Hepatocyte (in vitro differentiated cells): Measurements from ENCODE around the gene KCNK6. TPM values are rescaled to one million over a fixed set of nuclear protein-coding genes. Genes with fewer than 3 reads are reported as not detected.
A peak's percentile ranks its signal among the peaks of the same experiment; 100 is the strongest.

Experiments
- DNase-seq: peaks from one replicate; pipeline ENCODE4 v3.0.0-alpha.2; 2016; ENCODE audit warnings: low spot score
- H2AFZ ChIP-seq: fragments of 200-600 bp; sonication (generic); 2 replicates; pipeline ENCODE4 v1.6.0; 2016; ENCODE audit warnings: antibody characterized with exemption, mild to moderate bottlenecking
- H3K27ac ChIP-seq: fragments of 200-600 bp; sonication (generic); 2 replicates; pipeline ENCODE4 v1.5.1; 2016; ENCODE audit warnings: mild to moderate bottlenecking
- H3K27me3 ChIP-seq: fragments of 200-600 bp; sonication (generic); 2 replicates; pipeline ENCODE4 v1.6.1; 2016
- H3K36me3 ChIP-seq: fragments of 200-600 bp; sonication (generic); replicated peaks from 2 replicates; pipeline ENCODE4 v1.5.1; 2016; ENCODE audit warnings: low read depth; ENCODE audit not compliant: insufficient read depth
- H3K4me1 ChIP-seq: fragments of 200-600 bp; sonication (generic); 2 replicates; pipeline ENCODE4 v1.5.1; 2016; ENCODE audit warnings: mild to moderate bottlenecking, moderate library complexity; ENCODE audit not compliant: insufficient read depth
- H3K4me2 ChIP-seq: fragments of 200-600 bp; sonication (generic); 2 replicates; pipeline ENCODE4 v1.6.0; 2016
- H3K4me3 ChIP-seq: fragments of 200-600 bp; sonication (generic); 2 replicates; pipeline ENCODE4 v1.5.1; 2016; ENCODE audit warnings: mild to moderate bottlenecking
- H3K79me2 ChIP-seq: fragments of 200-600 bp; sonication (generic); 2 replicates; pipeline ENCODE4 v1.6.0; 2017; ENCODE audit warnings: mild to moderate bottlenecking
- H3K9me2 ChIP-seq: fragments of 200-600 bp; sonication (generic); replicated peaks from 2 replicates; pipeline ENCODE4 v1.6.0; 2017; ENCODE audit warnings: mild to moderate bottlenecking; ENCODE audit not compliant: insufficient read depth
- H3K9me3 ChIP-seq: fragments of 200-600 bp; sonication (generic); 2 replicates; pipeline ENCODE4 v1.5.1; 2016; ENCODE audit warnings: low read depth, mild to moderate bottlenecking
- H4K20me1 ChIP-seq: fragments of 200-600 bp; sonication (generic); 2 replicates; pipeline ENCODE4 v1.6.0; 2016; ENCODE audit warnings: mild to moderate bottlenecking; ENCODE audit not compliant: insufficient read depth, poor library complexity, severe bottlenecking
- EZH2 ChIP-seq: fragments of 200-600 bp; sonication (generic); IDR thresholded peaks from 2 replicates; pipeline ENCODE4 v1.6.1; 2016; ENCODE audit warnings: antibody characterized with exemption, mild to moderate bottlenecking, borderline replicate concordance
- EZH2phosphoT487 ChIP-seq: fragments of 200-600 bp; sonication (generic); IDR thresholded peaks from one replicate; pipeline ENCODE4 v1.6.1; 2018; ENCODE audit warnings: antibody characterized with exemption, mild to moderate bottlenecking, low read depth, moderate library complexity; ENCODE audit not compliant: unreplicated experiment, severe bottlenecking
- WGBS: methylation state at CpG from one replicate; pipeline ENCODE4 v1.1.6; 2016; ENCODE audit warnings: low lambda C conversion rate; ENCODE audit errors: missing lambda C conversion rate; 5-methylcytosine and 5-hydroxymethylcytosine counted together
- polyA plus RNA-seq: library from polyadenylated mRNA; unstranded; fragments of >200 nt; fragmentation: Nextera tagmentation; extraction: Ambion mirVana; gene quantifications from 2 replicates; pipeline ENCODE4 v1.2.1, GENCODE V29; 2016
- total RNA-seq: library from RNA; depleted of rRNA; stranded (reverse); fragments of >200 nt; gene quantifications from 2 replicates; pipeline ENCODE4 v1.2.3, GENCODE V29; 2014
- TF ChIP-seq, protein P1 (sequence below): fragments of 200-600 bp; sonication (generic); IDR thresholded peaks from 2 replicates; pipeline ENCODE4 v1.5.1; 2016; ENCODE audit warnings: antibody characterized with exemption, mild to moderate bottlenecking; ENCODE audit not compliant: poor library complexity

KCNK6 gene
- total and polyA plus RNA-seq, 2 experiments from 2014 or later, result 9.0 to 16.0 TPM

DNA sequence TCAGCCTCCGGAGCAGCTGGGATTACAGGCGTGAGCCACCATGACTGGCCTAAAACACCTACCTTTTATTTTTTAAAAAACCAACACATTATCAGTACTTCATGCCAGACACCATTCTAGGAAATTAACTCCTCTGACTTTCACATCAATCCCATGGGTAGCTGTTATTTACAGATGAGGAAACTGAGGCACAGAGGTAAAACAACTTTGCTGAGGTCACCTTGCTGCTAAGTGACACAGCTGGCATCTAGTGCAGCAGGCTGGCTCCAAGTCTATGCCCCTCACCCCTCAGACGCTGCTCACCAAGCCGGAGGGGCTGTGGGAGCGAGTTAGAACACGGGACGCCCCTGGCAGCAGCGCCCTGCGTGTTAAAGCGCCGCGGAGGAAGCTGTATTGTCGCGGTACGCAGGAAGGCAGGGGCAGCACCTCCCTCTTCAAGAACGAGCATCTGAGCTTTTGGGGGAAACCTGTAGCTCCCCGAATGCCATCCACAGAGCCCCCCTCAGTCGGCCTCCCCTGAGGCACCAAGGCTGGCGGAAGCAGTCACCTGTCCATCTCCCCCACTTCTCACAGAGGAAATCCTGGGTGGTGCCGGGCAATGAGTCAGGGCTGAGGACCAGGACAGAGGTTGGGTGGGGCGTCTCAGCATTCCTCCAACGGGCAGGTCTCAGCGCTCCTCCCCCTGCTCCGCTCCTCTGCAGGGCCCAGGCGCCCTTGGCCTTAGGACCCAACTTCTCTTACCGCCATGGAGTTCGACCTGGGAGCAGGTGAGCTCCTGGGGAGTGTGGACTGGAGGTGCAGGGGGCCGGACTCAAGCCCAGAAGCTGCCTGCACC is 15.9 kb upstream of the KCNK6 start, which contains the start of gene C19orf33:
Gene C19orf33, plus strand, starts transcription at position 735 of the 835 bp plus-strand sequence. Its CDS starts 11 bp downstream, at position 746.
- peaks cover 6% of the 10 kb centered on the region for H3K79me2 ChIP-seq
- H3K4me1 ChIP-seq, result peaks cover 34% of the 10 kb centered on the region
- no peaks in the 10 kb centered on the region for H3K9me3 ChIP-seq
- DNase-seq, result peak; percentile 93
- TF ChIP-seq EZH2phosphoT487 (no peak), EZH2 (no peak)
- TF ChIP-seq, protein P1, sequence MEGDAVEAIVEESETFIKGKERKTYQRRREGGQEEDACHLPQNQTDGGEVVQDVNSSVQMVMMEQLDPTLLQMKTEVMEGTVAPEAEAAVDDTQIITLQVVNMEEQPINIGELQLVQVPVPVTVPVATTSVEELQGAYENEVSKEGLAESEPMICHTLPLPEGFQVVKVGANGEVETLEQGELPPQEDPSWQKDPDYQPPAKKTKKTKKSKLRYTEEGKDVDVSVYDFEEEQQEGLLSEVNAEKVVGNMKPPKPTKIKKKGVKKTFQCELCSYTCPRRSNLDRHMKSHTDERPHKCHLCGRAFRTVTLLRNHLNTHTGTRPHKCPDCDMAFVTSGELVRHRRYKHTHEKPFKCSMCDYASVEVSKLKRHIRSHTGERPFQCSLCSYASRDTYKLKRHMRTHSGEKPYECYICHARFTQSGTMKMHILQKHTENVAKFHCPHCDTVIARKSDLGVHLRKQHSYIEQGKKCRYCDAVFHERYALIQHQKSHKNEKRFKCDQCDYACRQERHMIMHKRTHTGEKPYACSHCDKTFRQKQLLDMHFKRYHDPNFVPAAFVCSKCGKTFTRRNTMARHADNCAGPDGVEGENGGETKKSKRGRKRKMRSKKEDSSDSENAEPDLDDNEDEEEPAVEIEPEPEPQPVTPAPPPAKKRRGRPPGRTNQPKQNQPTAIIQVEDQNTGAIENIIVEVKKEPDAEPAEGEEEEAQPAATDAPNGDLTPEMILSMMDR, result no peak
- H3K27me3 ChIP-seq, result no peaks in the 10 kb centered on the region
- 51% methylated on average over 28 of the region's 28 CpGs for WGBS
- peak within 1 kb of the TSS; percentile 39 for H3K4me3 ChIP-seq
- no peaks in the 10 kb centered on the region for H4K20me1 ChIP-seq
- peak within 1 kb of the TSS; percentile 81 for H3K4me2 ChIP-seq
- H3K36me3 ChIP-seq, result no peaks in the 10 kb centered on the region
- no peak within 1 kb of the TSS for H2AFZ ChIP-seq
- no peaks in the 10 kb centered on the region for H3K9me2 ChIP-seq
- H3K27ac ChIP-seq, result peak within 1 kb of the TSS; percentile 100

- Histone ChIP-seq H2AFZ (no peak overlapping the region), H3K79me2 (peaks cover 6% of the 10 kb centered on the region), H3K9me2 (no peaks in the 10 kb centered on the region), H3K36me3 (no peaks in the 10 kb centered on the region), H3K27ac (peak overlapping the region; percentile 100), H3K27me3 (no peaks in the 10 kb centered on the region), H3K9me3 (no peaks in the 10 kb centered on the region), H4K20me1 (no peaks in the 10 kb centered on the region), H3K4me2 (peak overlapping the region; percentile 81), H3K4me3 (peak overlapping the region; percentile 39), H3K4me1 (peaks cover 27% of the 10 kb centered on the region)
- TF ChIP-seq EZH2 (no peak), EZH2phosphoT487 (no peak)
- TF ChIP-seq, protein P1, result no peak
- 47% methylated on average over 26 of the region's 27 CpGs for WGBS
- DNase-seq, result no peak
Observed at GRCh38 chr19:38304352-38304865, 15.2 kb upstream of the KCNK6 start.

DNA sequence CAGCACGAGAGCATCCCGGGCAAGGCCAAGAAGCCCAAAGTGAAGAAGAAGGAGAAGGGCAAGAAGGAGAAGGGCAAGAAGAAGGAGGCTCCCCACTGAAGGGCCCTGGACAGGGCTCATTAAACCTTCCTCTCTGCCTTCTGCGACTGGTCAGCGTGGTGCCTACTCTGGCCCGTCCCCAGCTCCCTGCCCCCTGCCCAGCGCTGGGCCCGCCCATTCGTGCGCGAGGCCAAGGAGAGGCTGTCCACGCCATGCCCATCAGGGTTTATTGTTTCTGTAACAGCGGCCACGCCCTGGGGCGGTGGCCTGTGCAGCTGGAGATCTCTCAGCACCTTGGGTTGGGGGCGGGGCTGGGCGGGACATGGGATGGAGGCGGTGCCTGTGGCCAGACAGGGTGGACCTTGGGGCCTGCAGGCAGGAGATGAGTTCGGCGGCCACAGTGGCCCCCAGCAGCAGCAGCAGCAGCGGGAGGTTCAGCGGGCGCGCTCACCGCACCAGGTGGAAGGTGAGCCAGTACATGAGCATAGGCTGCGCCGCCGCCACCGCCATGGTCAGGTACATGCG is 14.7 kb upstream of the KCNK6 start:
- H3K9me3 ChIP-seq, result no peaks in the 10 kb centered on the region
- no peaks in the 10 kb centered on the region for H3K36me3 ChIP-seq
- peak overlapping the region; percentile 81 for H3K4me2 ChIP-seq
- peaks cover 21% of the 10 kb centered on the region for H3K4me1 ChIP-seq
- H3K79me2 ChIP-seq, result peaks cover 6% of the 10 kb centered on the region
- DNase-seq, result peak; percentile 95
- H4K20me1 ChIP-seq, result no peaks in the 10 kb centered on the region
- no peaks in the 10 kb centered on the region for H3K9me2 ChIP-seq
- peak overlapping the region; percentile 39 for H3K4me3 ChIP-seq
- WGBS, result 25% methylated on average over 24 of the region's 29 CpGs
- TF ChIP-seq EZH2phosphoT487, result no peak
- no peak for TF ChIP-seq EZH2
- TF ChIP-seq, protein P1, result no peak
- H3K27ac ChIP-seq, result peak overlapping the region; percentile 100
- no peak overlapping the region for H2AFZ ChIP-seq
- H3K27me3 ChIP-seq, result no peaks in the 10 kb centered on the region
